Adrenal gland (tissue), 12 donors: ENCODE measurements around the gene RBM19. TPM values are rescaled to one million over a fixed set of nuclear protein-coding genes. Genes with fewer than 3 reads are reported as not detected.

Experiments
- DNase-seq, 7 donors: peaks; one replicate each; pipeline ENCODE4 v3.0.0-alpha.2; 2019 to 2020
- H3K27ac ChIP-seq, 5 donors: fragments of 200-600 bp; sonication (generic) in 4 of 5; 1 replicate in 3 of 5; 2 replicates in 2 of 5; pipeline versions ENCODE4 v1.5.1 to v1.8.0; 2016 to 2020; ENCODE audit warnings: mild to moderate bottlenecking in 1 of 5
- H3K27me3 ChIP-seq: fragments of 200-600 bp; 2 replicates; pipeline ENCODE4 v1.8.0; 2021
- H3K36me3 ChIP-seq, 2 donors: fragments of 200-600 bp; replicated peaks in 1 of 2; 1 replicate in 1 of 2; 2 replicates in 1 of 2; pipeline versions ENCODE4 v1.5.1 to v1.8.0; 2018 to 2022
- H3K4me1 ChIP-seq, 2 donors: fragments of 200-600 bp; replicated peaks in 1 of 2; 1 replicate in 1 of 2; 2 replicates in 1 of 2; pipeline versions ENCODE4 v1.5.1 to v1.8.0; 2018 to 2021
- H3K4me3 ChIP-seq, 4 donors: fragments of 200-600 bp; sonication (generic) in 3 of 4; one replicate each; pipeline ENCODE4 v1.5.1; 2016 to 2018
- H3K9me3 ChIP-seq, 3 donors: fragments of 200-600 bp; sonication (generic) in 1 of 3; replicated peaks in 1 of 3; 1 replicate in 2 of 3; 2 replicates in 1 of 3; pipeline versions ENCODE4 v1.5.1 to v1.8.0; 2016 to 2021
- CTCF ChIP-seq, 6 experiments: fragments of 450-650 bp in 4 of 6; fragments of 200-600 bp in 2 of 6; sonication (generic) in 1 of 6; IDR thresholded peaks; 1 replicate in 5 of 6; 2 replicates in 1 of 6; pipeline versions ENCODE4 v1.5.1 to v1.8.0; 2016 to 2021; ENCODE audit warnings: antibody characterized with exemption in 6 of 6, mild to moderate bottlenecking in 2 of 6, moderate library complexity in 1 of 6
- POLR2A ChIP-seq, 2 donors: fragments of 450-650 bp; IDR thresholded peaks; one replicate each; pipeline ENCODE4 v1.6.1; 2017; ENCODE audit warnings: antibody characterized with exemption in 2 of 2, mild to moderate bottlenecking in 2 of 2, moderate library complexity in 1 of 2
- whole genome bisulfite sequencing, 4 donors: extraction: QIAGEN DNeasy Blood & Tissue Kit in 2 of 4; methylation state at CpG; one replicate each; pipeline versions ENCODE4 v1.1.5 to v1.1.7; 2013 to 2017; 5-methylcytosine and 5-hydroxymethylcytosine counted together
- intact Hi-C, 2 donors: fragments of 100-400 bp; cut with DNase I; formaldehyde crosslinking; loops; one replicate each; pipeline versions ENCODE4 v1.14.1 to v1.15.0; 2022 to 2023
- polyA plus RNA-seq, 3 donors: library from polyadenylated mRNA; stranded (reverse); fragments of 200-250 nt in 2 of 3; fragments of 350-450 nt in 1 of 3; fragmentation: Illumina TruSeq in 1 of 3; extraction: RNeasy Lipid Tissue Mini Kit (QIAGEN cat#74804) in 1 of 3; gene quantifications; one replicate each; pipeline ENCODE4 v1.2.3, GENCODE V29; 2013 to 2014
- total RNA-seq, 9 donors: library from RNA; depleted of rRNA in 4 of 9; stranded (reverse); fragments of >200 nt in 4 of 9; fragments of 120-200 nt in 1 of 9; fragmentation: NEBNext Ultra II Directional in 1 of 9; extraction: Animal tissue kit (Norgen Biotek cat#: 25700) in 1 of 9; gene quantifications; one replicate each; pipeline versions ENCODE4 v1.1.0 to v1.2.4, GENCODE V29; 2013 to 2023
- donor health status: healthy with polysubstance abuse.
- donor health status: Bipolar disorder and iron deficiency.
- donor health status: DM: yes; HTN: yes; CAD: no.
- donor health status: DM: no; HTN: no; CAD: no.
- donor health status: DM: no; HTN: no; CAD: no.
- donor health status: DM: yes; HTN: yes; CAD: no.

The RBM19 gene
- total and polyA plus RNA-seq, 12 donors = 19.6 to 71.4 (median 33.1) TPM

- no peak overlapping the region for H3K4me3 ChIP-seq
- no peak for DNase-seq
- no peak for TF ChIP-seq CTCF (IDR thresholded peaks at IDR 0.05)
- peaks cover 0 to 44% of the 10 kb centered on the region in 2 donors for H3K36me3 ChIP-seq
- peaks cover 7 to 13% of the 10 kb centered on the region in 2 donors for H3K4me1 ChIP-seq
- 100% methylated on average over 1 of the region's 1 CpG for whole genome bisulfite sequencing, 4 donors
- no peaks in the 10 kb centered on the region for H3K27me3 ChIP-seq
- peak overlapping the region in 1 of 5 donors; percentile 8 for H3K27ac ChIP-seq
- no peaks in the 10 kb centered on the region for H3K9me3 ChIP-seq
- intact Hi-C loops = no loop called here
Measured at GRCh38 chr12:113962733-113963132, 3.4 kb downstream of the RBM19 start.

- 78 to 88% (median 82%) methylated on average over 16 of the region's 16 CpGs for WGBS, 4 donors
- Histone ChIP-seq H3K4me1 (peaks cover 7 to 13% of the 10 kb centered on the region in 2 donors), H3K4me3 (no peak overlapping the region), H3K9me3 (no peaks in the 10 kb centered on the region), H3K36me3 (peaks cover 0 to 50% of the 10 kb centered on the region in 2 donors), H3K27ac (peak overlapping the region in 1 of 5 donors; percentile 57), H3K27me3 (no peaks in the 10 kb centered on the region)
- intact Hi-C loops = no loop called here
- DNase-seq = peak in 6 of 7 donors; percentile 51 to 67 (median 56)
- TF ChIP-seq CTCF (IDR thresholded peaks at IDR 0.05) (no peak), POLR2A (IDR thresholded peaks at IDR 0.05) (no peak)
Measured at GRCh38 chr12:113961921-113962710, 4.0 kb downstream of the RBM19 start.

- no peak for TF ChIP-seq CTCF (IDR thresholded peaks at IDR 0.05)
- TF ChIP-seq POLR2A (IDR thresholded peaks at IDR 0.05) = no peak
- H3K9me3 ChIP-seq = no peaks in the 10 kb centered on the region
- peaks cover 0 to 2% of the 10 kb centered on the region in 2 donors for H3K4me1 ChIP-seq
- no peak for DNase-seq
- intact Hi-C loops = no loop called here
- H3K27me3 ChIP-seq = no peaks in the 10 kb centered on the region
- H3K27ac ChIP-seq = no peak overlapping the region
- no peak overlapping the region for H3K4me3 ChIP-seq
- 89 to 95% (median 93%) methylated on average over 6 of the region's 6 CpGs for WGBS, 4 donors
- peaks cover 0 to 70% of the 10 kb centered on the region in 2 donors for H3K36me3 ChIP-seq
Measured at GRCh38 chr12:113960030-113960429, 6.1 kb downstream of the RBM19 start.

- Histone ChIP-seq H3K4me1 (no peaks in the 10 kb centered on the region), H3K9me3 (no peaks in the 10 kb centered on the region), H3K4me3 (no peak overlapping the region), H3K36me3 (peaks cover 0 to 79% of the 10 kb centered on the region in 2 donors), H3K27ac (no peak overlapping the region), H3K27me3 (no peaks in the 10 kb centered on the region)
- WGBS, 4 donors = 94 to 97% (median 96%) methylated on average over 14 of the region's 14 CpGs
- intact Hi-C loops = no loop called here
- DNase-seq = no peak
- no peak for TF ChIP-seq CTCF (IDR thresholded peaks at IDR 0.05)
- TF ChIP-seq POLR2A (IDR thresholded peaks at IDR 0.05) = no peak
Measured at GRCh38 chr12:113959096-113959495, 7.0 kb downstream of the RBM19 start.
